Activated CD4-positive, alpha-beta T cell treated with anti-CD3 and anti-CD28 coated beads, Interleukin-2, Interleukin-6, amounts not matched to agents 100 ng/mL and 50 ng/mL, durations not matched to agents 16 hours and 8 hours (primary cell): ENCODE measurements around the gene PUS3.

Source experiments
- DNase-seq: peaks from one replicate; pipeline ENCODE4 v3.0.0-alpha.2; 2020

PUS3 gene, protein sequence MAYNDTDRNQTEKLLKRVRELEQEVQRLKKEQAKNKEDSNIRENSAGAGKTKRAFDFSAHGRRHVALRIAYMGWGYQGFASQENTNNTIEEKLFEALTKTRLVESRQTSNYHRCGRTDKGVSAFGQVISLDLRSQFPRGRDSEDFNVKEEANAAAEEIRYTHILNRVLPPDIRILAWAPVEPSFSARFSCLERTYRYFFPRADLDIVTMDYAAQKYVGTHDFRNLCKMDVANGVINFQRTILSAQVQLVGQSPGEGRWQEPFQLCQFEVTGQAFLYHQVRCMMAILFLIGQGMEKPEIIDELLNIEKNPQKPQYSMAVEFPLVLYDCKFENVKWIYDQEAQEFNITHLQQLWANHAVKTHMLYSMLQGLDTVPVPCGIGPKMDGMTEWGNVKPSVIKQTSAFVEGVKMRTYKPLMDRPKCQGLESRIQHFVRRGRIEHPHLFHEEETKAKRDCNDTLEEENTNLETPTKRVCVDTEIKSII

DNA sequence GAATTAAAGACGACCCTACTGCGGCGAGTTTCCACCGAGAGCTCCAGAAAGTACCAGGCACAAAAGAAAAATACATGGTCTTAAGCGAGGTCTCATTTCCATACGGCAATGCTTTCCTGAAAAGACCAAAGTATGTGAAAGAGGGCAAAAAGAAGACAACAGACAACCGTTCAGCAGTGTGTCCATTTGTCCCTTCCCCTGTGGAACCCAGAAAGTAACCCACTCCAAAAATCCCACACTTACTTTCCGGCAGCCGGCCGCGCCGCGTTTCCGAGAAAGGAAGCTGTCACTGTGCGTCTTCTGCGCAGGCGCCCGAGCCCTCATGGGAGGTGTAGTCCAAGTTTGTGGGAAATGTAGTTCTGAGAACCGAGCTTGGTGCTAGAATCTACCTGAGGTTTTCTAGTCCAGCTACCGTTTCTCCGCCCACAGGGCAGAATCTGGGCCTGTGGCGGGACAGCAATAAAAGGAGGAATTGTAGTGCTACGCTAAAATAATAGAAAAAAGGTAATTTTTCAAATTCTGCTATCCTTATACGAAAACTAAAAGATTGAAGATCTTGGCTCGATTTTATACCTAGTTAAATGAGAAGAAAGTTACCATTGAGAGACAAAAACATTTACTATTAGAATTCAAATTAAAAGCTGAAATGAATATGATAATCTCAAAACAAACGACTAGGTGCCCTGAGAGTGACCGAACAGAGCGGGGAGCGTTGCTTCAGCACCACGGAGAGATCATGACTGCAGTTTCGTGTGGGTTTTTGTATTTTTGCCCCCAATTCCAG lies at the start of gene PUS3:
PUS3 (minus strand) TSS at position 280 of the 784 bp plus-strand sequence. CDS start 6,922 bp downstream, outside the sequence.
- peak; percentile 93 for DNase-seq

DNA sequence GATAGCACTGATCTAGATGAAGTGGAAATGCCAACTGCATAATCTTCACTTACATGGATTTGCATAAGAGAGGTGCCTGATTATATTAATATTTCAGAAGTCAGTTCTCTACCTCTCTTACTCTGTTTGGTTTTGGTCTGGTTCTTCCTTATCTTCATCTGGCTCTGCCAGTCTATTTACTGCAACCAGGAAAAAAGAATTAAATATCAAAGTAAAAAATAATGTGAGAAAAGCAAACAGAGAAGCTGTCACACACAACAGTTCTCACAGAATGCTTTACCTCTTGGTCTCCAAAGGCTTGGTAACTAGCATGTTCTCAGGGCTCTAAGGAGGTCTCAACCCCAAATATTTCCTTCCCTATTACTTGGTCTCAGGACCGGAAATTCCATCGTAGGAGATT lies 49.6 kb upstream of the PUS3 start:
- no peak for DNase-seq

DNA sequence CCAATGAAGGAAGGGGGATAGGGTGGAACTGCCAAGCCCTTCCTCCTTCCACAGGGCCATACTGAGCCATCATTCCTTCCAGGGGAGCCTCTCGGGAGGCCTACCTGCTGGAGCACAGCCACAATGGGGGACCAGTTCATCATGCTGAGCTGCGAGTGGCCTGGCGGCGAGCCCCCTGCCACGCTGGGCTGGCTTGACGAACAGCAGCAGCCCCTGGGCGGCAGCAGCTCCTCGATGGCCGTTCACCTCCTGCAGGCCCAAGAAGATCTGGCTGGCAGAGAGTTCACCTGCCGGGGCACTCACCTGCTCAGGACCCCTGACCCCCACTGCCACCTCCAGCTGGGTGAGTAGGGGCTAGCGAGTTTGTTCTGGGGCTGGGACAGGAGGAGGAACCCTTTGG lies 48.7 kb upstream of the PUS3 start:
- no peak for DNase-seq

DNA sequence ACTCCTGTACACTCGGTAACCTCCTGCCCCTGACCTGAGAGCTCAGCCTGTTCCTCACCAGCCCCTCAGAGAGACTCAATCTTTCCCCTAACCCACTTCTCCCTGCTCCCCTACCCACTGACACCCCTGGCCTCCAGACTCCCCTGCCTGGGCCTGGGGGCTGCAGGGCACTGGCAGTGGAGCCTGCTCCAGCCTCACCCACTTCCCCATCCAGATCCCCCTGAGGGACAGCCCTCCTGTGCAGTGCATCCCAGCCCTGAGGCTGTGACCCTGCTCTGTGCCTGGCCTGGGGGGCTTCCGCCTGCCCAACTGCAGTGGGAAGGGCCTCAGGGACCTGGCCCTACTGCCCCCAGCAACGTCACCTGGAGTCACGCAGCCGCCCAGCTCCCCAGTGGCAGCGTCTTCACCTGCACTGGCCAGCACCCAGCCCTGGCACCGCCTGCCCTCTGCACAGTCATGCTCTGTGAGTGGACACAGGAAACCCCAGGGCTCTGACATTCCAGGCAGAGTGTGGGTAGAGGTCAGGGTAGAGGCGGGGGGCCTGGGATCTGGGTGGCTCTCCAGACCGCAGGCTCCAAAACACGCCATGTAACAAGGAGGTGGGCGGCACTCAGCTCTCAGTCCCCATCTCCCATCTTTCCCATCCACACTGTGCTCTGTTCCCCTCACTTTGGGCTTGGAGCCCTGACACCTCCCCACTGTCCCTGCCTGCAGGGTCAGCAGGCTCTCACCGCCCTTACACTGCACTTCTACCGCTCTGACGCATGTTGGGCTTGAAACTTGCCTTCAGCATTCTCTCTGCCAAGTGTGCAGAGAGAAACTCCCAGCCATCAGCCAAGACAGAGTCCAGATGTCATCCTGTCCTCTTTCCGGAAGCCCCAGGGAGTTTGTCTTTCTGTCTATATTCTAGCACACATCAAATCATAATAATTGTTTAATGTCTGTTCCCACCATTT lies 48.0 kb upstream of the PUS3 start:
- DNase-seq = no peak

DNA sequence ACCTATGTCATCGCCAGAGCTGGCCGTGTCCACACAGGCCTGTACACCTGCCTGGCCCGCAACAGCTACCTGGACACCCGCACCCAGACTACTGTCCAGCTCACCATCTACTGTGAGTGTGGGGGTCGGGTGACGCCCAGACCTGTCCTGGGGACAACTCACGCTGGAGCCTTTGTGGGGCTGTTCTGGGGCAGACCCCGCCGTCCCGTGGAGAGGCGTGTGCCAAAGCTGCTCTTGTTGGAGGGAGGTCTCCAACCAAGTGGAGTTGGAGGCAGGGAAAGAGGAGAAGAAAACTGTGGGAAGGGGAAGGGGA lies 47.1 kb upstream of the PUS3 start:
- DNase-seq = no peak

DNA sequence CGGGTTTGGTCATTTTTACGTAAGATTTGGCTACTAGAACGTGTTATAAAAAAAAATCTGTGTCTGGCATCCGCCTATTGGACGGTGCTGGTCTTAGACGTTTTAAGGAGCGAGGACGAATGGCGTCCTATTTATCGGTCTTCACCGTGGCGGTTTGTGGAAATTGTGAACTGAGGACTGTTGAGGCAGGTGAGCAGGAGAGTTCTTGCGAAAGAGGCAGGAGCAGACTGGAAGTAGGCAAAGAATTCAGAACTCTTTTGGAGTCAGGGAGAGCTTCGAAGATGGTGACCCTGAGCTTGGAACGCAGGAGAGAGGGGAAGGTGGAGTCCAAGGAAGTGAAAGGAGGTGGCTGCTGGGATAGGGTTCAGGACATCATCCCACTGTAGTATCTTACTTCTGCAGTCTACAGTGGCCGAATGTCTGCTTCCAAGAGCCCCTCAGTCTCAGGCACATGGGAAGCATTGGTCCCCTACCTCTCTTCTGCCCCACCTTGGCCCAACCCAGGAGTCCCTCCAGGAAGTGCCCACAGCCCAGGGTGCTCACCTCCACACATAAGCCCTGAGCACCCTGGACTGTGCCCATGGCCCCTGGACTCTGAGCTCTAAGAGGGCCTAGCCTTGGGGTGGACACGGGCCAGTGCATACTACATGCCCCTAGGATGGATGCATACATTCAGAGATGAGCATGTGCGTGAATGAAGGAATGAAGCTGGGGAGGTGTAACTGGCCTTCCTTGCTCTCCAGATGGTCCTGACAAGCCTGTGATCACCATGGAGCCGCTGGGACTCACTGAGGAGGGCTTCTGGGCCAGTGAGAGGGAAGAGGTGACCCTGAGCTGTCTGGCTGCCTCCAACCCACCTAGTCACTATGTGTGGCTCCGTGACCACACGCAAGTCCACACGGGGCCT lies 46.5 kb upstream of the PUS3 start:
- DNase-seq = no peak

DNA sequence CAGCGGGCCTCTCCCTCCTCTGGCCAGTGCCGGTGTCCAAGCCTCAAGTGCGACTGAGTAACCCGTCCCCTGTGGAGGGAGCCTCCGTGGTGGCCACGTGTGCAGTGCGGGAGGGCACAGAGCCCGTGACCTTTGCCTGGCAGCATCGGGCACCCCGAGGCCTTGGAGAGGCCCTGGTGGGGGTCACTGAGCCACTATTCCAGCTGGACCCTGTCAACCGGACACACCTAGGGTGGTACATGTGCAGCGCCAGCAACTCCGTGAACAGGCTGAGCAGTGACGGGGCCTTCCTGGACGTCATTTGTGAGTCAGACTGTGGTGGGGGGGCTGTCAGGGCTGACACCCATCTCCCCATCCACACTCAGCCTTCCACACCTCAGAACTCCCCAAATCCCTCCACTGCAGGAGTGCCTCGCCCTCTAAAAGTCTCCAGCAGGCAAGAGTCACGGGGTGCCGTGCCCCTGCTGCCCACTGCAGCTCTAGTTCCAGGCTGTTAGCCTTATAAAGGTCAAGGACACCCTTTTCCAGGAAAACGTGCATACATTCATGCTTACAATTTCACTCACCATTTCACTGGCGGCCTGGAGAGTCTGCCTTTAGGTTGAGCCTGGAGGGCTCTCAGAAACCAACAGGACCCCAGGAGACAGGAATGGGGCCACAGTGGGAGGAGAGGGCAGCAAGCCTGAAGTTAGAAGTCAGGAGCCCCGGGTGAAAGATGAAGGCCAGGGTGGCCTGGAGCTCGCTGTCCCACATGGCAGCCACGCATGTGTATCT lies 45.5 kb upstream of the PUS3 start:
- no peak for DNase-seq

DNA sequence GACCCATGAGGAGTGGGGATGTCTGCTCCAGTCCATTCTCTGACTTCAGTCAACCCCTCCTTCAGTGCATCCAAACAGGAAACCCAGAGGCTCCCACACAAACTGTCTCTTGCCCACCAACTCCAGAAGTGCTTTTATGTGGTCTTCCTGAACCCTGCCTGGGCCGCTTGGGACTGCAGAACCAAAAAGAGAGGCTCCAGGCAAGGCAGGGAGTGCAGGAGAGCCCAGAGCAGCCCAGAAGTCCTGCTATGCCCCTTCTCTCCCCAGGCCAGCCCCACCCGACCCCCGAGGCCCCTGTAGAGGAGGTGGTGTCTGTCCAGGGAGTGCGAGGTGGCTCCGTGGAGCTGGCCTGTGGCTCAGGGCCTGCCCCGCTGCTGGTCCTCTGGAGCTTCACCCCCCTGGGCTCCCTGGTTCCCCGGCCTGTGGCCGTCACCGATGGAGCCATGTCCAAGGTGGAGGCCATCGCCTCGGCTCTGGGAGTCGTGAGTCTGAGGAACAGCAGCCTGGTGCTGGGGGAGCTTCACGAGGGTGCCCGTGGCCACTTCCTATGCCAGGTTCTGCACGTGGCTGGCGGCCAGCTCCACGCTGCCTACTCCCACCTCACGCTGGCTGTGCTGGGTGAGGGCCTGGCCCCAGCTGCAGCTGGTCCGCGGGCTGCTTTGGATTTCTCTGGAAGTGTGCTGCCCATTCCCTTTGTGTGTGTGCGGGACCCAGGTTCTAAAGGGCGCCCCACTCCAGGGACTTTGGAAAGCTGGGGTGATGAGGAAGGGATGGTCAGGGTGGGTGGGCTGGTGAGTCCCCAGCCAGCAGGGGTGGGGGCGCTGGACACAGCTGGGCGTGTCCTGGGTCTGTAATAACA lies 44.6 kb upstream of the PUS3 start:
- no peak for DNase-seq

DNA sequence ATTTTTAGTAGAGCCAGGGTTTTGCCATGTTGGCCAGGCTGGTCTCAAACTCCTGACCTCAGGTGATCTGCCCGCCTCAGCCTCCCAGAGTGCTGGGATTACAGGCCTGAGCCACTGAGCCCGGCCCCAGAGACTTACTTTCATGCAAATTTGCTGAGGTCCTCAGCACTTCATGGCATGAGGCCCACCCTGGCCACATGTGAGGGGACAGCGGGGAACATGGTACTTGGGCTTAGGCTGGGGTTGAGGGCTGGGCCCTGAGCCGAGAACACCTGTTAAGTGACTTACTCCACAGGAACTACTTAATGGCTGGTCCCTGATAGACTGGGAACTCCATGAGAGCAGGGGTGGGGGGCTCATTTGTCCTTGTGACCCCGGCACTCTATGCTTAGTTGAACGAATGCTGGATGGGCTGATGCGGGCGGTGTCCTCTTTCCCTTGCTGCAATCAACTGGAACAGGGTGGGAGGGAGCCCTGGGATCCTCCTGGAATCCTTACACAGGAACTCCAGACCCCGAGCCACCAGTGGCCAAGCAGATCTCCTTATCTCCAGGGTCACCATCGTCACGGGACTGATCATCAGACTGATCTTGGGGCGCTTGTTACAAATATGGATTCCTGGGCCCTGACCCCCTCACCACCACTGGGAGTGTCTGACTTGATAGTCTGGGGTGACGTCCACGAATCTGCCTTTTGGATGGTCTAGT lies 43.9 kb upstream of the PUS3 start:
- DNase-seq = no peak

DNA sequence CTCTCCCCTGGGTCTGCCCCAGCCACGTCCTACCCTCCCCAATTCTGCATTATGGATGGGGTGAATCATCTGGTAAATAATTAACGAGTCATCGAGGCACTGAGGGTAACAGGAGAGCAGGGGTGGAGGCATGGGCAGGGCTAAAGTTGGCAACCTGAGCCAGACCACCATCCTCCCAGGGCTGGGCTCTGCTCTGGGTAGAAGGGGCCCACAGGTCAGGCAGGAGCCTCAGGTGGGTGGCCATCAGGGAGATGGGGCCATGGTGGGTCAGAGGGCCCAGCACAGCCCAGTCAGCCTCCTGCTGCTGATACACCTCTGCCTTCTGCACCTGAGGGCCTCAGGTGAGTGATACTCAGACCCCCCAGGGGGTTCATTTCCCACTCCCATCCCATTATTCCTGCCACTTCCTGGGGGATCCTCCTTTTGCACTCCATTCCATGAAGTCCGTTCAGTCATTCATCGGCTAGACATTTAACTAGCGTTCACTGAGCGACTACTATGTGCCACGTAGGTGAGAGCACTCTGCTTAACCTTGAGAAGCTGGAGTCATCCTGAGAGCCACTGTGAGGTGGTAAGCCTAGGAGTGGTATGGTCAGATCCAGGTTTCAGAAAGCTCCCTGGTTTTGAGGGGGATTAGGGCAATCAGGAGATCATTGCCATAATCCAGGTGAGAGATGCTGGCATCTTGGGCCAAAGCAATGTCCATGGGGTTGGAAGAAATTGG lies 43.0 kb upstream of the PUS3 start, which contains the start of gene VSIG10L2:
VSIG10L2 (plus strand) TSS at position 248 of the 724 bp plus-strand sequence; CDS start at position 260, 12 bp downstream.
- no peak for DNase-seq

DNA sequence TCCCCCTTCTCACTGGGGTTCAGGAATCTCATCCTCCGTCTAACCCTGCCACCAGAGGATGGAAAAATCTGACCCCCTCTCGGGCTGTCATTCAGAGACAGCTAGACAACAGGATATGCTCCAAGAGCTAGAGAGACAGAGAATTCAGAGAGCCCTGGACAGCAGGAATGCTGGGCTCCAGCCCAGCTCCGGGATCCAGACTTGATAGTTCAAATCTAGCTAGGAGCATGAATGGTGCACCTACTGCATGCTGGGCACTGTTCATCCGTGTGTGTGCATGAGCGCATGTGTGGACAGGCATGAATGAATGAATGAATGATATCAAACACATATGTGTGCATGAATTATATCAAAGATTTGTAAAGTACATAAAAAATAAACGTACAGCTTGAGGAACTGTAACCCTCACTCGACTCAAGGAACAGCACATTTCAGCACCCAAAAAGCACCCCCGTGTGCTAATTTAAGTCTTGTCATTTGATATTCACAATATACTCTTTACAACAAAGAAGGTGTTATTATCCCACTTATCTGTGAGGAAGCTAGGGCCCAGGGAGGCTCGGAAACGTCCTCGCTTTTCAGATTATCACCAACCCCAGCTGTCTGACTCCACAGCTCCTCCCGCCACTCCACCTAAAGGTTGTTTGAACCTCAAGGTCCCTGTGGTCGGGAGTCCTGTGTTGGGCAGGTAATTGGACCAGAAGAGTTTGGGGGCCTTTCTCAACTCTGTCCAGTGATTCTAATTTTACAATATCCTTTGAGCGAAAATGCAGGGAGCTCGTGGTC lies 42.2 kb upstream of the PUS3 start:
- no peak for DNase-seq

DNA sequence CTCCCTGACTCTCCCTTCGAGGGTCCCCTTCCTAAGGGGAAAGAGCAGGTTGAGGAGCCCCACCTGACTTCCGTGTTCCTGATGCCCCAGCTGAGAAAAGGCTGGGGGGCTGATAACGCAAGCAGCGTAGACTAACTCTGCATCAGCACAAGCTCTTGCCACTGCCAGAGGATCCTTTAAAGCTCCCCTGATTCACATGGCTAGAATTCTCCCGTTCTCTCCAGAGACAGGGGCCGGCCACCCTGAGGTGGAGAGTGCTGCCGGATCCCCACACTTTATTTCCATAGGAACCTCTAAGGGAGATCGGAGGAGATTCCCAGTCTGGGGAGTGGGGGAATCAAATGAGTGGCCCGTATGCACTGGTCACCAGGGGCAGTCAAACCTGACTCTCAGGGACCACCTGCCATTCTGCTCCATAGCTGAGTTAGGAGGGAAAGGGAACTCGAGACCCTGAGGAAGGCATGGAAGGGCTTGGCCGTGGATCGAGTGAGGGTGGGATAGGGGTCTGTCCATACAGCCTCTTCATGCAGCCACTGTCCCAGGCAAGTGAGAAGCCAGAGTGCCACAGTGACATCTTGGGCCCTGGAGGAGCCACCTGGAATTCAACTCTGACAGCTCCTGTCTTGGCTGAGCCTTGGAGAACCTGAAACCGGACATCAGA lies 41.5 kb upstream of the PUS3 start:
- DNase-seq = no peak

DNA sequence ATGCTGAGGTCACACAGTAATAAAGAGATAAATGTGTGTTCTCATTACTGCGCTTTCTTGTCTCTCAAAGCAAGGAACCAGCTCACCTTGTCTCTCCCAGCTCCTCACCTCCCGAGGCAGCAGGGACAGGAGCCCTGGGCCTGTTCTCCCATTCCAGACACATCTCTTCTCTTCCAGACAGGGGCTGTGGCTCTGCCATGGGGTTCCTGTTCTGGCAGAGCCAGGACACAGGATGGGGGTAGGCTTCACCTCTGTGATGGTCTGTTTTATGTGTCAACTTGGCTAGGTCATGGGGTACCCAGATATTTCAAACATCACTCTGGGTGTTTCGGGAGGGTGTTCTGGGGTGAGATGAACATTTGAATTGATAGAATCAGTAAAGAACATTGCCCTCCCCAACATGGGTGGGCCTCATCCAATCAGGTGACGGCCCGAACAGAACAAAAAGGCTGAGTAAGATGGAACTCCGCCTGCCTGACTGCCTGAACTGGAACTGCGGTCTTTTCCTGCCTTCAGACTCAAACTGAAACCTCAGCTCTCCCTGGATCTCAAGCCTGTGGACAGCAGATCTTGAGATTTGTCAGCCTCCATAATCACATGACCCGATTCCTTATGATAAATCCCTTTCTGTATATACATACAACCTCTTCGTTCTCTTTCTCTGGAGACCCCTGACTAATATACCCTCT lies 40.8 kb upstream of the PUS3 start:
- no peak for DNase-seq

DNA sequence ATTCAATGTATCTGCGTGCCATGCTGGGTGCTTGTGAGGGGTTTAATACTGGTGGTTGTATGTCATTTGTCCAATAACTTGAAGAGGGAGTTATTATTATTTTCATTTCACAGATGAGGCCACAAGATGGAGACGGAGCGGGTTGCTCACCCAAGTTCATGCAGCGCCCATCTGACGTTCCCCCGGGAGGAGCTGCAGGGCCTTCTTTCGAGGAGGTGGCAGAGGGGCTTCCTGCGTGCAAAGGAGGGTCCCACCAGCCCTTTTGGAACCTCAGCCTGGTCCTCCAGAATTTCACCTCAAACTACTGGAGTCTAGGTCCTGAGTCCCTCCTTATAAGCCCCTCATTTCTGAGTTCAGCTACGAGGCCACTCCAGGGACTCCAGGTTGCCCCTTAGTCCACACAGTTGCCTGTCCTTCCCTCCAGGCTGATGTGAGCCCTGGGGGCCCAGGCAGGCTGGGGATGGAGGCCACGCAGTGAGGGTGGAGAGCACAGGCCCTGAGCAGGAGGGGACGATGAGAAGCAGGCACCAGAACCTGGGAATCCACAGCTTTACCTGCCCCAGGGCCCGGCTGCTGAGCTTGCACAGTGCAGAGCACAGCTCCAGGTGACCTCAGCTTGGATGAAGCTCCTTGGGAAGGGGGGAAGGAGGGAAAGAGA lies 39.9 kb upstream of the PUS3 start:
- no peak for DNase-seq

DNA sequence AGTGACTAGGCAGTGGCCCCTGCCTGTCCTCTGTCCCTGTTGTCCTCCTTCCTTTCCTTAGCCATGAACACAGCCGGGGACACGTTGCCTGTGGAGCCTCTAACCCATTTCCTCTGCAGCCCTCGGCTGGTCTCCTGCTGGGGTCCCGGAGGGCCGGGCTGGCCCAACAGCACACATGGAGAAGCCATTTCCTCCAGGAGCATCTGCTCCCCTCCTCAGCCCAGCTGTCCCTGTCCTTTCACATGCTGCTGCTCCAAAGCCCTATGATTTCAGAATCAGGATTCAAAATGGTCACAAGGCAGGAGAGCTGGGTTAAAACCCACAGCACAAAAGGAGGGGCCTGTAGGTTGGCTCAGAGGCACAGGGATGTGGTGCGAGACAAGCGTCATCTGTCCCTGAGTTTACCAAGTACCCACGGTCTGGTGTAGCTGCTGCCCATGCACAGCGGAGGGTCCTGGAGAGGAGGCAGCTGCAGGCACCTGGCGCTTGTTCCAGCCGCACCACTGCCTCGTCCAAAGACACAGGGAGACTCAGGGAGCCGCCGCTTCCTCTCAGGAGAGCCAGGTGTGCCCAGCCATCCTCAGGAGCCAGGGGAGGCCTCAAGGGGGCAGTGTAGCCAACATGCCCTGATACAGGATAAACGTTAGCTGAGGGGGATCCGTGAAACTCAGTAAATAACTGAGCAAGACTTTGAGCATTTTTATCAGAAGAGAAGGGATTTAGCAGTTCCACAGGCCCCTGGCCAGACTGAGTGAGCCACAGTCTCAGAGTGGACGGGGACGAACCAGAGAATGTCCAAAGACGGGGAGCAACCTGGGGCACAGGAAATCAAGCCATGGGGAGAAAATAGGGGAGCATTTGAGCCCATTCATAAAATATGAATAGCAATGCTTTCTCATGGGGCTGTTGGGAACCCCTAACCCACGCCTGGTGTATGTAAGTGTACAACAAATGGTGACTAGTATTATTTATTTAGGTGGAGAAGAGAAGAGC lies 38.9 kb upstream of the PUS3 start:
- peak; percentile 55 for DNase-seq
